Activated CD8-positive, alpha-beta memory T cell treated with anti-CD3 and anti-CD28 coated beads, Interleukin-2, amount 10 ng/mL, durations not matched to agents 7 days and 5 days (primary cell): ENCODE measurements around the gene AEBP1. TPM values are rescaled to one million over a fixed set of nuclear protein-coding genes. Genes with fewer than 3 reads are reported as not detected.

Experiments used
- ATAC-seq: fragments of 150-1000 bp; cut with Tn5 transposase; one replicate; pipeline ENCODE4 v1.10.0; 2021; ENCODE audit warnings: moderate library complexity
- CTCF ChIA-PET: fragments of 350-600 bp; sonication (Branson Sonifier 250); formaldehyde crosslinking; loops from one replicate; lab custom pipeline; 2021; ENCODE audit warnings: antibody characterized with exemption; lab: Charles Lee
- DNase-seq: peaks from one replicate; pipeline ENCODE4 v3.0.0-alpha.2; 2020
- H3K27ac Mint-ChIP-seq: one replicate; pipeline ENCODE4 v1.8.0; 2021; ENCODE audit warnings: mild to moderate bottlenecking, mixed read lengths
- H3K27me3 Mint-ChIP-seq: one replicate; pipeline ENCODE4 v1.8.0; 2021; ENCODE audit warnings: mixed read lengths
- H3K36me3 Mint-ChIP-seq: one replicate; pipeline ENCODE4 v1.8.0; 2021; ENCODE audit warnings: mild to moderate bottlenecking, mixed read lengths
- H3K4me1 Mint-ChIP-seq: one replicate; pipeline ENCODE4 v1.8.0; 2021; ENCODE audit warnings: mixed read lengths
- H3K4me3 Mint-ChIP-seq: one replicate; pipeline ENCODE4 v1.8.0; 2021; ENCODE audit warnings: mild to moderate bottlenecking, moderate library complexity, mixed read lengths
- H3K9me3 Mint-ChIP-seq: one replicate; pipeline ENCODE4 v1.8.0; 2022; ENCODE audit warnings: low read depth, mixed read lengths
- total RNA-seq, 2 experiments: library from RNA; stranded (reverse); gene quantifications; one replicate each; pipeline ENCODE4 v1.2.3, GENCODE V29; 2021

AEBP1 gene
- total RNA-seq, 2 experiments from 2014 or later: 4.0 to 6.6 TPM

- Mint-ChIP-seq H3K4me1 (peaks cover 8% of the 10 kb centered on the region), H3K36me3 (no peaks in the 10 kb centered on the region), H3K4me3 (no peak overlapping the region), H3K27me3 (peaks cover 28% of the 10 kb centered on the region), H3K27ac (no peak overlapping the region), H3K9me3 (no peaks in the 10 kb centered on the region)
- CTCF ChIA-PET: interaction anchor here (1.0 kb wide), 1 partner anchor 17 kb away, joined by 3 read pairs; no protein-coding TSS in a partner anchor
- DNase-seq: no peak
- no peak for ATAC-seq
Measured at GRCh38 chr7:44144426-44144967, 40.4 kb downstream of the AEBP1 start.

- CTCF ChIA-PET: interaction anchor here (1.0 kb wide), 1 partner anchor 18 kb away, joined by 3 read pairs; no protein-coding TSS in a partner anchor
- ATAC-seq: no peak
- peaks cover 8% of the 10 kb centered on the region for H3K4me1 Mint-ChIP-seq
- no peak for DNase-seq
- H3K27me3 Mint-ChIP-seq: peaks cover 28% of the 10 kb centered on the region
- no peaks in the 10 kb centered on the region for H3K36me3 Mint-ChIP-seq
- H3K9me3 Mint-ChIP-seq: no peaks in the 10 kb centered on the region
- H3K4me3 Mint-ChIP-seq: no peak overlapping the region
- H3K27ac Mint-ChIP-seq: no peak overlapping the region
Measured at GRCh38 chr7:44144968-44145478, 40.9 kb downstream of the AEBP1 start.

GRCh38 chr7:44145479-44145968 lies 41.4 kb downstream of the AEBP1 start:
- Mint-ChIP-seq H3K4me3 (peak overlapping the region; percentile 60), H3K27ac (no peak overlapping the region), H3K27me3 (peaks cover 28% of the 10 kb centered on the region), H3K4me1 (peaks cover 8% of the 10 kb centered on the region), H3K9me3 (no peaks in the 10 kb centered on the region), H3K36me3 (no peaks in the 10 kb centered on the region)
- no peak for DNase-seq
- peak; percentile 35 for ATAC-seq
- CTCF ChIA-PET: interaction anchor here (1.0 kb wide), 1 partner anchor 18 kb away, joined by 3 read pairs; no protein-coding TSS in a partner anchor

- H3K4me3 Mint-ChIP-seq: peak overlapping the region; percentile 60
- CTCF ChIA-PET: interaction anchor here (1.4 kb wide), 1 partner anchor 50 kb away, joined by 4 read pairs; no protein-coding TSS in a partner anchor
- DNase-seq (peak; percentile 81), ATAC-seq (peak; percentile 88)
- H3K9me3 Mint-ChIP-seq: no peaks in the 10 kb centered on the region
- peaks cover 28% of the 10 kb centered on the region for H3K27me3 Mint-ChIP-seq
- no peaks in the 10 kb centered on the region for H3K36me3 Mint-ChIP-seq
- peaks cover 8% of the 10 kb centered on the region for H3K4me1 Mint-ChIP-seq
- H3K27ac Mint-ChIP-seq: no peak overlapping the region
Measured at GRCh38 chr7:44145969-44146911, 42.1 kb downstream of the AEBP1 start.

GRCh38 chr7:44147026-44147991 lies 43.2 kb downstream of the AEBP1 start:
- Mint-ChIP-seq H3K4me1 (peaks cover 8% of the 10 kb centered on the region), H3K27me3 (peaks cover 28% of the 10 kb centered on the region), H3K9me3 (no peaks in the 10 kb centered on the region), H3K36me3 (no peaks in the 10 kb centered on the region), H3K4me3 (no peak overlapping the region), H3K27ac (no peak overlapping the region)
- CTCF ChIA-PET: interaction anchor here (1.4 kb wide), 1 partner anchor 49 kb away, joined by 4 read pairs; no protein-coding TSS in a partner anchor
- ATAC-seq (no peak), DNase-seq (no peak)

- H3K36me3 Mint-ChIP-seq: no peaks in the 10 kb centered on the region
- no peak for DNase-seq
- H3K4me1 Mint-ChIP-seq: peaks cover 8% of the 10 kb centered on the region
- H3K27ac Mint-ChIP-seq: no peak overlapping the region
- H3K4me3 Mint-ChIP-seq: no peak overlapping the region
- CTCF ChIA-PET: interaction anchor here (1.4 kb wide), 1 partner anchor 48 kb away, joined by 4 read pairs; no protein-coding TSS in a partner anchor
- H3K27me3 Mint-ChIP-seq: peaks cover 28% of the 10 kb centered on the region
- no peak for ATAC-seq
- H3K9me3 Mint-ChIP-seq: no peaks in the 10 kb centered on the region
Measured at GRCh38 chr7:44148166-44148565, 44.0 kb downstream of the AEBP1 start.

- no peak overlapping the region for H3K4me3 Mint-ChIP-seq
- no peak for ATAC-seq
- H3K36me3 Mint-ChIP-seq: no peaks in the 10 kb centered on the region
- H3K27me3 Mint-ChIP-seq: peaks cover 23% of the 10 kb centered on the region
- H3K27ac Mint-ChIP-seq: no peak overlapping the region
- CTCF ChIA-PET: no interaction called here
- peaks cover 8% of the 10 kb centered on the region for H3K4me1 Mint-ChIP-seq
- no peaks in the 10 kb centered on the region for H3K9me3 Mint-ChIP-seq
- DNase-seq: no peak
Measured at GRCh38 chr7:44148961-44149536, 44.9 kb downstream of the AEBP1 start.

GRCh38 chr7:44149571-44150465 lies 45.7 kb downstream of the AEBP1 start:
- no peak overlapping the region for H3K27ac Mint-ChIP-seq
- ATAC-seq (no peak), DNase-seq (no peak)
- CTCF ChIA-PET: no interaction called here
- H3K4me3 Mint-ChIP-seq: no peak overlapping the region
- H3K9me3 Mint-ChIP-seq: no peaks in the 10 kb centered on the region
- H3K27me3 Mint-ChIP-seq: peaks cover 15% of the 10 kb centered on the region
- peaks cover 8% of the 10 kb centered on the region for H3K4me1 Mint-ChIP-seq
- H3K36me3 Mint-ChIP-seq: no peaks in the 10 kb centered on the region

- Mint-ChIP-seq H3K9me3 (no peaks in the 10 kb centered on the region), H3K4me3 (no peak overlapping the region), H3K27me3 (peaks cover 9% of the 10 kb centered on the region), H3K36me3 (no peaks in the 10 kb centered on the region), H3K4me1 (peaks cover 3% of the 10 kb centered on the region), H3K27ac (no peak overlapping the region)
- CTCF ChIA-PET: no interaction called here
- ATAC-seq (no peak), DNase-seq (no peak)
Measured at GRCh38 chr7:44150466-44150832, 46.3 kb downstream of the AEBP1 start.

GRCh38 chr7:44150966-44151941 lies 47.1 kb downstream of the AEBP1 start:
- Mint-ChIP-seq H3K27ac (no peak overlapping the region), H3K27me3 (peaks cover 8% of the 10 kb centered on the region), H3K9me3 (no peaks in the 10 kb centered on the region), H3K4me1 (no peaks in the 10 kb centered on the region), H3K4me3 (no peak overlapping the region), H3K36me3 (no peaks in the 10 kb centered on the region)
- CTCF ChIA-PET: no interaction called here
- ATAC-seq: no peak
- DNase-seq: no peak

GRCh38 chr7:44151956-44152355 lies 47.8 kb downstream of the AEBP1 start:
- ATAC-seq (no peak), DNase-seq (no peak)
- no peak overlapping the region for H3K27ac Mint-ChIP-seq
- H3K27me3 Mint-ChIP-seq: peaks cover 7% of the 10 kb centered on the region
- H3K4me3 Mint-ChIP-seq: no peak overlapping the region
- no peaks in the 10 kb centered on the region for H3K4me1 Mint-ChIP-seq
- H3K36me3 Mint-ChIP-seq: no peaks in the 10 kb centered on the region
- CTCF ChIA-PET: interaction anchor here (1.1 kb wide), 1 partner anchor 10 kb away, joined by 3 read pairs; no protein-coding TSS in a partner anchor
- H3K9me3 Mint-ChIP-seq: no peaks in the 10 kb centered on the region
